Fibroblast of lung (primary cell): ENCODE data around the gene EFNA5.

Experiments
- CTCF ChIP-seq, 2 donors: IDR thresholded peaks in 1 of 2; conservative IDR thresholded peaks in 1 of 2; 1 replicate in 1 of 2; 2 replicates in 1 of 2; pipeline ENCODE4 v1.5.1; 2011 to 2012; ENCODE audit warnings: low read length in 2 of 2, control low read depth in 1 of 2, inconsistent platforms in 1 of 2, low read depth in 1 of 2, mild to moderate bottlenecking in 1 of 2
- EZH2 ChIP-seq: IDR thresholded peaks from 2 replicates; pipeline ENCODE4 v1.5.1; 2012; ENCODE audit warnings: low read length, control low read depth, mild to moderate bottlenecking; ENCODE audit errors: missing control alignments

- TF ChIP-seq CTCF (conservative IDR thresholded peaks at IDR 0.05 in 1 of 2, IDR thresholded peaks at IDR 0.05 in 1 of 2; ENCODE audit: low read depth in 1 of 2, low read length in 2 of 2) (no peak), EZH2 (no peak)
Observed at GRCh38 chr5:107519900-107520354, 150.8 kb downstream of the EFNA5 start.
